Endothelial cell of umbilical vein (primary cell): ENCODE measurements around the gene ATP6V1B1. TPM values are rescaled to one million over a fixed set of nuclear protein-coding genes. Genes with fewer than 3 reads are reported as not detected.

Source experiments
- BruUV-seq: library from RNA; stranded (reverse); fragments of 400-500 nt; replicated peaks from 2 replicates; lab custom pipeline; 2021; lab: Mats Ljungman, UMichigan
- CTCF ChIA-PET: fragments of 300-600, 350-600 bp; sonication (Branson Sonifier 250); formaldehyde crosslinking; loops from one replicate; lab custom pipeline; 2021; ENCODE audit warnings: antibody characterized with exemption, inconsistent platforms; lab: Charles Lee
- POLR2A ChIA-PET: fragments of 300-600, 350-600 bp; sonication (Branson Sonifier 250); formaldehyde crosslinking; loops from one replicate; lab custom pipeline; 2021; ENCODE audit warnings: antibody characterized with exemption, inconsistent platforms; lab: Charles Lee
- DNase-seq: peaks from one replicate; pipeline ENCODE4 v3.0.0-alpha.2; 2011; ENCODE audit warnings: low read depth, low spot score
- FAIRE-seq: peaks from 2 replicates; lab custom pipeline; 2011; peaks lifted over from hg19 to GRCh38; lab: Jason Lieb, UNC
- H2AFZ ChIP-seq: 2 replicates; pipeline ENCODE4 v1.6.0; 2012; ENCODE audit warnings: low read depth, low read length, control low read depth, inconsistent platforms
- H3K27ac ChIP-seq: 2 replicates; pipeline ENCODE4 v1.5.1; 2011; ENCODE audit warnings: low read depth, mild to moderate bottlenecking, control low read depth, low read length, moderate library complexity; ENCODE audit not compliant: insufficient read depth
- H3K27me3 ChIP-seq, 2 experiments: 2 replicates each; pipeline versions ENCODE4 v1.6.0 to v1.6.1; 2011; ENCODE audit warnings: low read length in 2 of 2, mixed read lengths in 1 of 2; ENCODE audit not compliant: control insufficient read depth in 2 of 2, insufficient read depth in 2 of 2
- H3K36me3 ChIP-seq, 2 experiments: 2 replicates in 1 of 2; 3 replicates in 1 of 2; pipeline ENCODE4 v1.5.1; 2011; ENCODE audit warnings: low read length in 2 of 2, mild to moderate bottlenecking in 1 of 2, moderate library complexity in 1 of 2; ENCODE audit not compliant: control insufficient read depth in 2 of 2, insufficient read depth in 2 of 2; ENCODE audit errors: extremely low read depth in 1 of 2
- H3K4me1 ChIP-seq: 3 replicates; pipeline ENCODE4 v1.5.1; 2011; ENCODE audit warnings: mild to moderate bottlenecking, low read length; ENCODE audit not compliant: control insufficient read depth, insufficient read depth; ENCODE audit errors: extremely low read depth
- H3K4me2 ChIP-seq: 2 replicates; pipeline ENCODE4 v1.6.1; 2011; ENCODE audit warnings: low read length, control low read depth, mixed read lengths; ENCODE audit not compliant: insufficient read depth
- H3K4me3 ChIP-seq, 3 experiments: fragments of 200-600 bp in 1 of 3; sonication (generic), shearing (Covaris generic) in 1 of 3; replicated peaks in 1 of 3; 2 replicates each; pipeline ENCODE4 v1.5.1; 2011 to 2016; ENCODE audit warnings: control low read depth in 3 of 3, low read length in 3 of 3, mild to moderate bottlenecking in 2 of 3, inconsistent platforms in 1 of 3, low read depth in 1 of 3, moderate library complexity in 1 of 3; ENCODE audit not compliant: insufficient read depth in 1 of 3
- H3K79me2 ChIP-seq: 2 replicates; pipeline ENCODE4 v1.6.0; 2012; ENCODE audit warnings: low read length, inconsistent platforms; ENCODE audit not compliant: control insufficient read depth, insufficient read depth
- H3K9ac ChIP-seq: replicated peaks from 2 replicates; pipeline ENCODE3; 2011; ENCODE audit warnings: low read length, control low read depth; ENCODE audit not compliant: insufficient read depth; ENCODE audit errors: extremely low read depth
- H3K9me1 ChIP-seq: replicated peaks from 3 replicates; pipeline ENCODE4 v1.6.0; 2011; ENCODE audit warnings: mild to moderate bottlenecking, low read length; ENCODE audit not compliant: control insufficient read depth, insufficient read depth; ENCODE audit errors: extremely low read depth
- H3K9me3 ChIP-seq: replicated peaks from 2 replicates; pipeline ENCODE4 v1.5.1; 2012; ENCODE audit warnings: low read length, inconsistent platforms; ENCODE audit not compliant: control insufficient read depth, insufficient read depth
- H4K20me1 ChIP-seq: replicated peaks from 2 replicates; pipeline ENCODE3; 2011; ENCODE audit warnings: mild to moderate bottlenecking, low read length; ENCODE audit not compliant: control insufficient read depth, insufficient read depth; ENCODE audit errors: extremely low read depth
- CTCF ChIP-seq, 2 donors: IDR thresholded peaks; 1 replicate in 1 of 2; 2 replicates in 1 of 2; pipeline ENCODE4 v1.5.1; 2011; ENCODE audit warnings: low read length in 2 of 2, mild to moderate bottlenecking in 2 of 2, moderate library complexity in 2 of 2, control low read depth in 1 of 2, inconsistent platforms in 1 of 2, low read depth in 1 of 2; ENCODE audit not compliant: insufficient read depth in 1 of 2; ENCODE audit errors: extremely low read depth in 1 of 2
- EZH2 ChIP-seq: IDR thresholded peaks from 2 replicates; pipeline ENCODE4 v1.6.1; 2012; ENCODE audit warnings: borderline replicate concordance, low read depth, mild to moderate bottlenecking, moderate library complexity, low read length, inconsistent platforms; ENCODE audit not compliant: severe bottlenecking
- FOS ChIP-seq: IDR thresholded peaks from 2 replicates; pipeline ENCODE4 v1.6.1; 2011; ENCODE audit warnings: mild to moderate bottlenecking, low read length, moderate library complexity, borderline replicate concordance; ENCODE audit not compliant: insufficient read depth
- GATA2 ChIP-seq: IDR thresholded peaks from 2 replicates; pipeline ENCODE4 v1.7.0; 2011; ENCODE audit warnings: low read depth, mild to moderate bottlenecking, moderate library complexity, mixed read lengths, low read length; ENCODE audit not compliant: insufficient read length, insufficient read depth
- JUN ChIP-seq: IDR thresholded peaks from 2 replicates; pipeline ENCODE4 v1.6.1; 2011; ENCODE audit warnings: borderline replicate concordance, low read depth; ENCODE audit not compliant: insufficient read length, insufficient read depth
- MAX ChIP-seq: IDR thresholded peaks from 2 replicates; pipeline ENCODE4 v1.6.1; 2011; ENCODE audit not compliant: insufficient read depth, insufficient read length
- MYC ChIP-seq: IDR thresholded peaks from one replicate; pipeline ENCODE4 v1.6.1; 2011; ENCODE audit warnings: mild to moderate bottlenecking, low read depth, low read length
- POLR2A ChIP-seq: IDR thresholded peaks from 2 replicates; pipeline ENCODE4 v1.6.1; 2012; ENCODE audit warnings: low read depth, mild to moderate bottlenecking, control low read depth, low read length
- POLR2AphosphoS5 ChIP-seq: IDR thresholded peaks from 2 replicates; pipeline ENCODE4 v1.6.1; 2012; ENCODE audit warnings: low read depth, mild to moderate bottlenecking, control low read depth, low read length, moderate library complexity; ENCODE audit not compliant: insufficient read depth
- dilution Hi-C: fragments of 300-500 bp; cut with MboI; formaldehyde crosslinking; loops from one replicate; pipeline ENCODE4 v1.15.0; 2019; ENCODE audit warnings: low sequenced_read_pairs; ENCODE audit not compliant: extremely low pct_ligation_motif_present
- intact Hi-C: fragments of 100-400 bp; cut with micrococcal nuclease; formaldehyde crosslinking; loops from one replicate; pipeline ENCODE4 v1.10.0; 2022
- polyA plus RNA-seq, 4 experiments: library from polyadenylated mRNA; depleted of rRNA in 3 of 4; stranded (reverse) in 3 of 4; unstranded in 1 of 4; fragments of >200 nt; gene quantifications; 2 replicates each; pipeline versions ENCODE4 v1.2.1 to v1.2.3, GENCODE V29; 2011 to 2012; ENCODE audit warnings: missing spikeins in 1 of 4
- total RNA-seq: library from RNA; stranded (reverse); gene quantifications from 2 replicates; pipeline ENCODE4 v1.2.3, GENCODE V29; 2021

The ATP6V1B1 gene
- total and polyA plus RNA-seq, 2 donors (not counting 3 experiments of a cell fraction or from before 2014, with no cell fraction given): 0.77 TPM; not detected in 1

- ChIA-PET POLR2A (no interaction called here), CTCF (interaction anchor here (0.8 to 1.6 kb wide), 2 partner anchors 23 to 93 kb away, joined by 3 to 4 read pairs; no protein-coding TSS in a partner anchor)
- BruUV-seq: no TSS peak
- Histone ChIP-seq H4K20me1 (no peaks in the 10 kb centered on the region), H3K9me1 (no peaks in the 10 kb centered on the region), H3K27ac (no peak overlapping the region), H3K4me3 (no peak overlapping the region), H2AFZ (no peak overlapping the region), H3K9ac (no peak overlapping the region), H3K4me1 (no peaks in the 10 kb centered on the region), H3K79me2 (no peaks in the 10 kb centered on the region), H3K4me2 (no peak overlapping the region), H3K36me3 (no peaks in the 10 kb centered on the region), H3K27me3 (peaks cover 5 to 6% of the 10 kb centered on the region in 2 experiments), H3K9me3 (no peaks in the 10 kb centered on the region)
- no peak for FAIRE-seq
- intact Hi-C loops (no loop called here), dilution Hi-C loops (no loop called here)
- DNase-seq: no peak
- TF ChIP-seq JUN (no peak), POLR2A (no peak), GATA2 (no peak)
Observed at GRCh38 chr2:71006955-71007799, 71.5 kb downstream of the ATP6V1B1 start.

GRCh38 chr2:71008342-71008741, 72.6 kb downstream of the ATP6V1B1 start:
- TF ChIP-seq JUN (no peak), MYC (no peak), POLR2A (no peak), GATA2 (no peak), FOS (no peak), POLR2AphosphoS5 (no peak), MAX (no peak), CTCF (IDR thresholded peaks at IDR 0.05; ENCODE audit: extremely low read depth in 1 of 2, insufficient read depth in 1 of 2, low read depth in 1 of 2, low read length in 2 of 2) (no peak), EZH2 (no peak)
- BruUV-seq: no TSS peak
- FAIRE-seq (no peak), DNase-seq (no peak)
- dilution Hi-C loops (no loop called here), intact Hi-C loops (no loop called here)
- Histone ChIP-seq H4K20me1 (no peaks in the 10 kb centered on the region), H3K4me1 (no peaks in the 10 kb centered on the region), H3K4me3 (no peak overlapping the region), H3K9ac (no peak overlapping the region), H3K9me1 (no peaks in the 10 kb centered on the region), H3K9me3 (no peaks in the 10 kb centered on the region), H3K4me2 (no peak overlapping the region), H2AFZ (no peak overlapping the region), H3K27me3 (peaks cover 3 to 4% of the 10 kb centered on the region in 2 experiments), H3K79me2 (no peaks in the 10 kb centered on the region), H3K27ac (no peak overlapping the region), H3K36me3 (no peaks in the 10 kb centered on the region)
- POLR2A ChIA-PET: no interaction called here
- CTCF ChIA-PET: interaction anchor here (1.6 kb wide), 1 partner anchor 24 kb away, joined by 4 read pairs; no protein-coding TSS in a partner anchor
